ENCODE measurements around the gene THAP3.

The THAP3 gene

GRCh38 chr1:6673816-6674398, 49.2 kb downstream of the THAP3 start:
- no peak for DNase-seq (ENCODE audit: low read depth)

GRCh38 chr1:6674771-6675170, 50.1 kb downstream of the THAP3 start:
- DNase-seq (ENCODE audit: low read depth) = no peak

- DNase-seq (ENCODE audit: low read depth) = no peak
Measured at GRCh38 chr1:6675941-6676340, 51.3 kb downstream of the THAP3 start.
